Fibroblast of skin of right biceps (primary cell): ENCODE data around the gene ARHGAP4.

ENCODE experiments used
- DNase-seq: peaks from one replicate; pipeline ENCODE4 v3.0.0-alpha.2; 2013

The ARHGAP4 gene

GRCh38 chrX:153961292-153961691 lies 35.2 kb upstream of the ARHGAP4 start:
- DNase-seq, result no peak

- no peak for DNase-seq
These were observed 34.7 kb upstream of the ARHGAP4 start for GRCh38 chrX:153960786-153961185.

GRCh38 chrX:153960077-153960476 lies 34.0 kb upstream of the ARHGAP4 start:
- DNase-seq, result no peak

GRCh38 chrX:153959649-153960048 lies 33.6 kb upstream of the ARHGAP4 start:
- no peak for DNase-seq

GRCh38 chrX:153958605-153959004 lies 32.5 kb upstream of the ARHGAP4 start:
- no peak for DNase-seq

- DNase-seq, result no peak
These were observed 31.2 kb upstream of the ARHGAP4 start for GRCh38 chrX:153957224-153957623.

- no peak for DNase-seq
These were observed 30.2 kb upstream of the ARHGAP4 start for GRCh38 chrX:153956044-153956907.

- no peak for DNase-seq
These were observed 29.2 kb upstream of the ARHGAP4 start for GRCh38 chrX:153955228-153955732.

GRCh38 chrX:153954558-153955227 lies 28.6 kb upstream of the ARHGAP4 start:
- DNase-seq, result no peak

GRCh38 chrX:153953892-153954557 lies 28.0 kb upstream of the ARHGAP4 start:
- no peak for DNase-seq

- peak; percentile 68 for DNase-seq
These were observed 27.3 kb upstream of the ARHGAP4 start for GRCh38 chrX:153953342-153953830.

- DNase-seq, result no peak
These were observed 26.4 kb upstream of the ARHGAP4 start for GRCh38 chrX:153952373-153953026.

GRCh38 chrX:153951683-153952372 lies 25.8 kb upstream of the ARHGAP4 start:
- no peak for DNase-seq

- no peak for DNase-seq
These were observed 24.1 kb upstream of the ARHGAP4 start for GRCh38 chrX:153950127-153950526.

- DNase-seq, result no peak
These were observed 23.1 kb upstream of the ARHGAP4 start for GRCh38 chrX:153948847-153949805.

- no peak for DNase-seq
These were observed 22.0 kb upstream of the ARHGAP4 start for GRCh38 chrX:153948002-153948466.

- peak; percentile 74 for DNase-seq
These were observed 21.1 kb upstream of the ARHGAP4 start for GRCh38 chrX:153947009-153947769.

GRCh38 chrX:153945956-153946943 lies 20.2 kb upstream of the ARHGAP4 start:
- DNase-seq, result no peak

GRCh38 chrX:153944800-153945150 lies 18.7 kb upstream of the ARHGAP4 start:
- no peak for DNase-seq
